ENCODE results near the gene EYS.
"Not testable (repeated sequence)": the region's sequence is repeated elsewhere in the genome, so short reads cannot be mapped to it uniquely, and the experiment has no call there.

The EYS gene

GRCh38 chr6:65637289-65638046, 69.6 kb downstream of the EYS start:
- Histone ChIP-seq H3K27ac (ENCODE audit: low read depth in 2 of 2, low read length in 2 of 2) (no peak overlapping the region), H3K27me3 (ENCODE audit: control insufficient read depth in 2 of 2, insufficient read depth in 2 of 2, low read length in 2 of 2) (no peaks in the 10 kb centered on the region), H3K4me3 (ENCODE audit: low read length in 2 of 2) (no peak overlapping the region), H3K9me3 (ENCODE audit: control insufficient read depth in 2 of 2, low read length in 2 of 2) (no peaks in the 10 kb centered on the region), H3K9ac (ENCODE audit: low read depth in 1 of 2, low read length in 2 of 2) (no peak overlapping the region), H3K36me3 (ENCODE audit: control insufficient read depth in 2 of 2, insufficient read depth in 2 of 2, low read length in 2 of 2) (no peaks in the 10 kb centered on the region), H3K4me1 (ENCODE audit: control insufficient read depth in 2 of 2, insufficient read depth in 2 of 2, low read length in 2 of 2) (no peaks in the 10 kb centered on the region)

DNA sequence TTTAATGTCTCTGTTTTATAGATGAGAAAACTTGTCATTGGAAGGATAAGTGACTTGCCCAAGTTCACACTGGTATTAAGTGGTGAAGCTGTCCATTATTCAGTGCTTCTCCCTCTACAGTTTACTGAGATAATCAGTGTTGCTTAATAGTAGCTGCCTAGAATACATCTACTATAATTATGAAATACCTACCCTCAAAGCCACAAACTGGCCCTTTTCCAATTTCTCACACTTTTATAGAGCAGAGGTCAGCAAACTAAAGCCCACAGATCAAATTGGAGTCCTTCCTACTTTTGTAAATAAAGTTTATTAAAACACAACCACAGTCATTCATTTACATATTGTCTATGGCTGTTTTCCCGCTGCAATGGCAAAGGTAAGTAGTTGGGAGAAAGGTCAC, 73.5 kb downstream of the EYS start:
- no peak overlapping the region for H3K9ac ChIP-seq (ENCODE audit: low read depth in 1 of 2, low read length in 2 of 2)
- no peak overlapping the region for H3K27ac ChIP-seq (ENCODE audit: low read depth in 2 of 2, low read length in 2 of 2)
- no peaks in the 10 kb centered on the region for H3K4me1 ChIP-seq (ENCODE audit: control insufficient read depth in 2 of 2, insufficient read depth in 2 of 2, low read length in 2 of 2)
- no peaks in the 10 kb centered on the region for H3K36me3 ChIP-seq (ENCODE audit: control insufficient read depth in 2 of 2, insufficient read depth in 2 of 2, low read length in 2 of 2)
- no peak overlapping the region for H3K4me3 ChIP-seq (ENCODE audit: low read length in 2 of 2)
- H3K27me3 ChIP-seq (ENCODE audit: control insufficient read depth in 2 of 2, insufficient read depth in 2 of 2, low read length in 2 of 2), result no peaks in the 10 kb centered on the region
- no peaks in the 10 kb centered on the region for H3K9me3 ChIP-seq (ENCODE audit: control insufficient read depth in 2 of 2, low read length in 2 of 2)

DNA sequence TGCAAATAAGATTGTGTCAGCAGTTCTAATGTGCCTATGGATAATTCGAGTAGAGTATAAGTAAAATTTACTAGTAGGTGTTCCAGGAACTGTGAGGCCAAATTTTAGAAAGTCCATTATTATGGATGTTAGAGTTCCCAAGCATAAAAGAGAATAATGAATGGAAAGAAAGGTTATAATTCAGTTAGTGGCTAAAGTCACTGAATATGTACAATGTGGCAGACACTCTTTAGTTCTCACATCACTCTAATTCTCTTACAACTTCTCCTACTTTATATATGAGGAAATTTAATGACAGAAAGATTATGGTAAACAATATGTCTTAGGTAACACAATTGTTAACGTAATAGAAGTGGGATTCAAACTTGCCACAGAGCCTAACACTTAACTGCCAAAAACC, 75.3 kb downstream of the EYS start:
- H3K4me3 ChIP-seq (ENCODE audit: low read length in 2 of 2), result no peak overlapping the region
- H3K27ac ChIP-seq (ENCODE audit: low read depth in 2 of 2, low read length in 2 of 2), result no peak overlapping the region
- no peaks in the 10 kb centered on the region for H3K27me3 ChIP-seq (ENCODE audit: control insufficient read depth in 2 of 2, insufficient read depth in 2 of 2, low read length in 2 of 2)
- no peaks in the 10 kb centered on the region for H3K9me3 ChIP-seq (ENCODE audit: control insufficient read depth in 2 of 2, low read length in 2 of 2)
- no peak overlapping the region for H3K9ac ChIP-seq (ENCODE audit: low read depth in 1 of 2, low read length in 2 of 2)
- H3K36me3 ChIP-seq (ENCODE audit: control insufficient read depth in 2 of 2, insufficient read depth in 2 of 2, low read length in 2 of 2), result no peaks in the 10 kb centered on the region
- no peaks in the 10 kb centered on the region for H3K4me1 ChIP-seq (ENCODE audit: control insufficient read depth in 2 of 2, insufficient read depth in 2 of 2, low read length in 2 of 2)

- not testable (repeated sequence) for H3K4me1 ChIP-seq (ENCODE audit: control insufficient read depth in 2 of 2, insufficient read depth in 2 of 2, low read length in 2 of 2); H3K27me3 ChIP-seq (ENCODE audit: control insufficient read depth in 2 of 2, insufficient read depth in 2 of 2, low read length in 2 of 2); H3K36me3 ChIP-seq (ENCODE audit: control insufficient read depth in 2 of 2, insufficient read depth in 2 of 2, low read length in 2 of 2); H3K9me3 ChIP-seq (ENCODE audit: control insufficient read depth in 2 of 2, low read length in 2 of 2); H3K9ac ChIP-seq (ENCODE audit: low read depth in 1 of 2, low read length in 2 of 2); H3K27ac ChIP-seq (ENCODE audit: low read depth in 2 of 2, low read length in 2 of 2); H3K4me3 ChIP-seq (ENCODE audit: low read length in 2 of 2)
Observed at GRCh38 chr6:65627434-65627999, 79.5 kb downstream of the EYS start.

- H3K36me3 ChIP-seq (ENCODE audit: control insufficient read depth in 2 of 2, insufficient read depth in 2 of 2, low read length in 2 of 2), result no peaks in the 10 kb centered on the region
- no peak overlapping the region for H3K4me3 ChIP-seq (ENCODE audit: low read length in 2 of 2)
Observed at GRCh38 chr6:65627015-65627414, 80.0 kb downstream of the EYS start.

GRCh38 chr6:65623566-65623965, 83.5 kb downstream of the EYS start:
- Histone ChIP-seq H3K4me1 (ENCODE audit: control insufficient read depth in 2 of 2, insufficient read depth in 2 of 2, low read length in 2 of 2) (no peaks in the 10 kb centered on the region), H3K4me3 (ENCODE audit: low read length in 2 of 2) (no peak overlapping the region), H3K27me3 (ENCODE audit: control insufficient read depth in 2 of 2, insufficient read depth in 2 of 2, low read length in 2 of 2) (no peaks in the 10 kb centered on the region), H3K9ac (ENCODE audit: low read depth in 1 of 2, low read length in 2 of 2) (no peak overlapping the region), H3K27ac (ENCODE audit: low read depth in 2 of 2, low read length in 2 of 2) (no peak overlapping the region), H3K9me3 (ENCODE audit: control insufficient read depth in 2 of 2, low read length in 2 of 2) (no peaks in the 10 kb centered on the region), H3K36me3 (ENCODE audit: control insufficient read depth in 2 of 2, insufficient read depth in 2 of 2, low read length in 2 of 2) (no peaks in the 10 kb centered on the region)

More at GRCh38 chr6:65627015-65627414, 80.0 kb downstream of the EYS start:
- H3K4me1 ChIP-seq (ENCODE audit: control insufficient read depth in 2 of 2, insufficient read depth in 2 of 2, low read length in 2 of 2), result no peaks in the 10 kb centered on the region
- H3K9ac ChIP-seq (ENCODE audit: low read depth in 1 of 2, low read length in 2 of 2), result no peak overlapping the region
- no peak overlapping the region for H3K27ac ChIP-seq (ENCODE audit: low read depth in 2 of 2, low read length in 2 of 2)
- H3K9me3 ChIP-seq (ENCODE audit: control insufficient read depth in 2 of 2, low read length in 2 of 2), result no peaks in the 10 kb centered on the region
- H3K27me3 ChIP-seq (ENCODE audit: control insufficient read depth in 2 of 2, insufficient read depth in 2 of 2, low read length in 2 of 2), result no peaks in the 10 kb centered on the region

- no peaks in the 10 kb centered on the region for H3K4me1 ChIP-seq (ENCODE audit: control insufficient read depth in 2 of 2, insufficient read depth in 2 of 2, low read length in 2 of 2)
- H3K27ac ChIP-seq (ENCODE audit: low read depth in 2 of 2, low read length in 2 of 2), result no peak overlapping the region
- no peak overlapping the region for H3K4me3 ChIP-seq (ENCODE audit: low read length in 2 of 2)
- H3K36me3 ChIP-seq (ENCODE audit: control insufficient read depth in 2 of 2, insufficient read depth in 2 of 2, low read length in 2 of 2), result no peaks in the 10 kb centered on the region
- no peaks in the 10 kb centered on the region for H3K9me3 ChIP-seq (ENCODE audit: control insufficient read depth in 2 of 2, low read length in 2 of 2)
- H3K9ac ChIP-seq (ENCODE audit: low read depth in 1 of 2, low read length in 2 of 2), result no peak overlapping the region
- H3K27me3 ChIP-seq (ENCODE audit: control insufficient read depth in 2 of 2, insufficient read depth in 2 of 2, low read length in 2 of 2), result no peaks in the 10 kb centered on the region
Observed at GRCh38 chr6:65610746-65611145, 96.3 kb downstream of the EYS start.

DNA sequence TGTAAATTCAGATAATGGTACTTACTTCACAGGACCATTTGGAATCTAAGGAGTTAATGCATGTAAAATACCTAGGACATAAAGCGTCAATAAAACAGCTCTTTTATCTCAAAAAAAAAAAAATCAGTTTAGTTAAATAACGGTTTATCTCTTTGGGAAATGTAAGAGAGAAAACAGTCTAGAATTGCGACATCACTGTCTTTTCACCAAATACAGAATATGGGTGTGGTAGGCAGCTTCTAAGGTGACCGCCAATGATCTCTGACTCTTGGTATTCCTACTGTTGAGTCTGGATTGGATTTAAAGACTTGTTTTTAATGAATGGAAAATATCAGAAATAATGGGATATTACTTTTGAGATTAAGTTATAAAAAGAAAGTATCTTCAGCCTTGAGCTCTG, 111.5 kb downstream of the EYS start:
- no peaks in the 10 kb centered on the region for H3K27me3 ChIP-seq (ENCODE audit: control insufficient read depth in 2 of 2, insufficient read depth in 2 of 2, low read length in 2 of 2)
- no peak overlapping the region for H3K27ac ChIP-seq (ENCODE audit: low read depth in 2 of 2, low read length in 2 of 2)
- no peaks in the 10 kb centered on the region for H3K9me3 ChIP-seq (ENCODE audit: control insufficient read depth in 2 of 2, low read length in 2 of 2)

DNA sequence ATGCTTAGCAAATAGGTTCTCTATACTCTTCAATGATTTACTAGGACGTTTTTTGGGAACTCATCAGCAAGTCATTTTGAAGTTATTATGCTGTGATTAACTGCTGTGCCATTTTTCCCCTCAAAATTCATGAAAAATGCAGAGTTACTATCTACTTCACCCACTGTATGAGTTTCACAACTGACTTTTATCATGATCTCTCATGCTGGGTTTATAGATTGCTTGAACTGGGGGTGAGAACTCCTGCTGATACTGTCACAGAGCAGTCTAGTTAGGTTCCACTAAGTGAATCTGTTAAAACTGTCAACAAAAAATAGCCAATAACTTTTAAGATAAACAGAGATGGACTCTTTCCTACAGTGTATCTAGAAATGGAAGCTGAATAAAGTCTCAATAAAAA, 136.7 kb downstream of the EYS start:
- Histone ChIP-seq H3K9me3 (ENCODE audit: control insufficient read depth in 2 of 2, low read length in 2 of 2) (no peaks in the 10 kb centered on the region), H3K27me3 (ENCODE audit: control insufficient read depth in 2 of 2, insufficient read depth in 2 of 2, low read length in 2 of 2) (no peaks in the 10 kb centered on the region), H3K9ac (ENCODE audit: low read depth in 1 of 2, low read length in 2 of 2) (no peak overlapping the region), H3K4me1 (ENCODE audit: control insufficient read depth in 2 of 2, insufficient read depth in 2 of 2, low read length in 2 of 2) (no peaks in the 10 kb centered on the region), H3K27ac (ENCODE audit: low read depth in 2 of 2, low read length in 2 of 2) (no peak overlapping the region), H3K4me3 (ENCODE audit: low read length in 2 of 2) (no peak overlapping the region), H3K36me3 (ENCODE audit: control insufficient read depth in 2 of 2, insufficient read depth in 2 of 2, low read length in 2 of 2) (no peaks in the 10 kb centered on the region)

More for the DNA sequence above, 111.5 kb downstream of the EYS start:
- H3K4me1 ChIP-seq (ENCODE audit: control insufficient read depth in 2 of 2, insufficient read depth in 2 of 2, low read length in 2 of 2), result no peaks in the 10 kb centered on the region
- no peak overlapping the region for H3K9ac ChIP-seq (ENCODE audit: low read depth in 1 of 2, low read length in 2 of 2)
- H3K4me3 ChIP-seq (ENCODE audit: low read length in 2 of 2), result no peak overlapping the region
- no peaks in the 10 kb centered on the region for H3K36me3 ChIP-seq (ENCODE audit: control insufficient read depth in 2 of 2, insufficient read depth in 2 of 2, low read length in 2 of 2)

DNA sequence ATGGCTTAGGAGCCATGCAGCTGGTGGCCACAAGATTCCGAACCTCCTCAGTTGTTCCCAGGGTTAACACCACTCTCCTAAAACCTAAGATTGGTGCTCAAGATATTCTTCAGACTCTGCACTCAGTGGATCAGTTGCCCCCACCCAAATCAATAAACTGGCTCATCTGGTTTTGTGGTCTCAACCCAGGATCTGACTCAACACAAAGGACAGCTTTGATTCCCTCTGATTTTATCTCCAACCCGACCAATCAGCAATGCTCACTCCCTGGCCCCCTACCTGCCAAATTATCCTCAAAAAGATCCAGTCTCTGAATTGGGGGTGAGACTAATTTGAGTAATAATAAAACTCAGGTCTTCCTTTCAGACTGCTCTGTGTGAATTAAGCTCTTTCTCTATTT, 137.5 kb downstream of the EYS start:
- no peaks in the 10 kb centered on the region for H3K4me1 ChIP-seq (ENCODE audit: control insufficient read depth in 2 of 2, insufficient read depth in 2 of 2, low read length in 2 of 2)
- H3K9ac ChIP-seq (ENCODE audit: low read depth in 1 of 2, low read length in 2 of 2), result no peak overlapping the region
- H3K4me3 ChIP-seq (ENCODE audit: low read length in 2 of 2), result no peak overlapping the region
- no peaks in the 10 kb centered on the region for H3K27me3 ChIP-seq (ENCODE audit: control insufficient read depth in 2 of 2, insufficient read depth in 2 of 2, low read length in 2 of 2)
- no peak overlapping the region for H3K27ac ChIP-seq (ENCODE audit: low read depth in 2 of 2, low read length in 2 of 2)
- H3K36me3 ChIP-seq (ENCODE audit: control insufficient read depth in 2 of 2, insufficient read depth in 2 of 2, low read length in 2 of 2), result no peaks in the 10 kb centered on the region
- H3K9me3 ChIP-seq (ENCODE audit: control insufficient read depth in 2 of 2, low read length in 2 of 2), result no peaks in the 10 kb centered on the region
